Daoy (cell line): Measurements from ENCODE around the gene DIO2. TPM values are rescaled to one million over a fixed set of nuclear protein-coding genes. Genes with fewer than 3 reads are reported as not detected.

Experiments used
- DNase-seq: peaks from one replicate; pipeline ENCODE4 v3.0.0-alpha.2; 2015; ENCODE audit warnings: low read depth
- total RNA-seq: library from RNA; depleted of rRNA; stranded (reverse); fragments of >200 nt; shearing (Covaris generic); gene quantifications from 2 replicates; pipeline ENCODE4 v1.2.3, GENCODE V29; 2014; rRNA removed

The DIO2 gene
- total RNA-seq: 3.5 and 17.9 TPM in 2 replicates

GRCh38 chr14:80211153-80212022, at the start of gene DIO2:
DIO2 (minus strand) TSS chr14:80211504; CDS start chr14:80211472, 32 bp downstream.
- peak; percentile 16 for DNase-seq

DNA sequence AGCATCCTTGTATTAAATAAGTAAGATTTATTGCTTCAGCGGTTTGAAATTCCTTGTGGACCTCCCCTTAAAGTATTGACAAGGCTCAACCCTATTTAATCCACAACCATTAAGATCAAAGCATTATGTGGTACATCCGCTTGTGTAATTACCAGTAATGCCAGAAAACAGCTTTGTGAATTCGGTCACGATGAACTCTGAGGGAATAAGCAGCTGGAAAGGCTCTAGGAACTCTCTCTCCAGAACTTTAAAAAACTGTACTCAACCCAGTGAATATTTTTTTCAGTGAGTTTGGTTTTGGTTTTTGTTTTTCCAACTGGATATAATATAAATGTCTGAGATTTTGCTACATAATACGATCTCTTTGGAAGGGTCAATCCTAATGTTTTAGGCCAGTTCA, 49.3 kb upstream of the DIO2 start:
- DNase-seq: no peak

- DNase-seq: no peak
These were observed 28.3 kb upstream of the DIO2 start for GRCh38 chr14:80239631-80240030.

DNA sequence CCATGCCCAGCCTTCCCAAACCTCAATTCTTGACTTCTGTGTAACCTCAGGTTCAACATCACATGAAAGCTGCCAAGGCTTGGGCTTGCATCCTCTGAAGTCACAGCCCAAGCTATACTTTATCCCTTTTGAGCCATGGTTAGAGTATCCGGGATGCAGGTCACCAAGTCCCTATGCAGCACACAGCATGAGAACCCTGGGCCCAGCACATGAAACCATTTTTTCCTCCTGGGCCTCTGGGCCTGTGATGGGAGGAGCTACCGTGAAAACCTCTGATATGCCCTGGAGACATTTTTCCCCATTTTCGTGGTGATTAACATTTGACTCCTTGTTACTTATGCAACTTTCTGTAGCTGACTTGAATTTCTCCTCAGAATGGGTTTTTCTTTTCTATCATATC, 25.8 kb upstream of the DIO2 start:
- DNase-seq: no peak

- DNase-seq: no peak
These were observed 22.3 kb upstream of the DIO2 start for GRCh38 chr14:80233470-80234089.

DNA sequence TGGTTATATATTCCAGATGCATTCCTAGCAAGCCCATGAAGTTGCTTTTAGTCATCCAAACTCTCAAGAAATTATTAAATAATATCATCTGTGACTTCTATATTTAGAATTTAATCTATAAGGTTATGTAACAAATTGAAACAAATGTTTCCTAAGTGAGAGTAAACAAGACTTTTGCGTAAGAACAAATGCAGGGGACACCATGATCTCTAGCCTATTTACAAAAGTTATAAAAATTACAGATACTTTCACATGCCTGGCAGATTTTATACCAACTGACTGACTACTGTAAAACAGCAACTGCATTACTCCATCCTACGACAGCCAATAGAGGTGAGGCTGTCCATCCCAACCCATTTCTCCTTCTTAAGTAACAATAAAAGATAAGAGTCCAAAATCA, 20.4 kb upstream of the DIO2 start:
- DNase-seq: no peak

GRCh38 chr14:80223696-80224465, 12.6 kb upstream of the DIO2 start:
- no peak for DNase-seq

DNA sequence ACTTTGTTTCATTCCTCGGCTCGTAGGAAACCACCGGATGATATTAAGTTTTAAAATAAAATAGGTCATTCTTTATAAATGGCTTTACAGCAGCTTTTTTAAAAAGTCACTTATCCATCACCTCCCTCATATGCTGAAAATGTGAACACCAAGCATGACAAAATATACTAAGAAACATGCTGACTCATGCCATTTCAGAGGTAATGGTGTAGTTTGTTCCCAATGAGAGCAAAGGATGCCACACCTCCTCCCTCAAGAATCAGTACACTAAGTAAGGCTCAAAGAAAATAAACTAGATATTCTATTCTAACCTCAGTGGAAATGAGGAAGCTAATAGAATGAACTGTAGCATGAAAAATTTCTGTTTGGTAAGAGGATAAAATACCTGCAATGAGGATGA, 5.5 kb upstream of the DIO2 start:
- DNase-seq: no peak

DNA sequence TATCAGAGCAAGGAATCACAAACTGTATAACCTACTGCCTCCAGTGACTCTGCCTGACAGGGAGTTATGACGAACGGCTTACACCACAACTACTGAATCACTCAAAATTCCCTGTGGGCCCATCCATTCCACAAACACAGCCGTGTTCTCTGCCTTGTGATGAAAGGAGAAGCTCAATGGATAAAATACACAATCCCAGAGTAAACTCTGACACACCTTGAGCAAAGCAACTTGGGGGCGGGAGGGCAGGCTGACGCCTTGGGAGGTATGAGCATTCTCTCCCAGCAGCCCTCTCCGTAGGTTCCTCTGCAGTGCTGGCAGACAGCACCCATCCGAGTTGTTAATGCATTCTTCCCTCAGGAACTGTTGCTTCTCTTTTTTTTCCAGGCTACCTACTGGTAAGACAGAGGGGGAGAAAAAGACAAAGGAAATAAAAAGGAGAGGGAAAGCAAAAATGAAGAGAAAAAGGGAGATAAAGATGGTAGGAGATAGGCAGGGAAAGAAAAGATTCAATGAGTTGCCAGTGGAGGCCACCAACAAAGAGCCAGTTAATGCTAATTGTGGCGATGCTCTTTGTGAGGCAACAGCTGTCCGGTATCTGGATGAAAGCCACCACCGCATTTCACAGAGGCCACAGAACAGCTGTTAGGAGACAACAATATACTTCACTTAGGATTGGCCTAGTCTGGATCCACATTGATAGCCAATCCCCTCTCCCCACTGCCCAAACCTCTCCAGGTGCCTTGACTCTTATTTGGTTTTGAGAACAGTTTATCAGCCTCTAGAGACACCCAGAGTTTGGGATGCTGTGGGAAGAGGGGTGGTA, 4.7 kb upstream of the DIO2 start:
- DNase-seq: peak; percentile 35

GRCh38 chr14:80215081-80215480, 3.8 kb upstream of the DIO2 start:
- no peak for DNase-seq

- peak; percentile 33 for DNase-seq
These were observed 2.3 kb upstream of the DIO2 start for GRCh38 chr14:80213602-80214001.

- DNase-seq: peak; percentile 5
These were observed 706 bp upstream of the DIO2 start for GRCh38 chr14:80212023-80212397.

DNA sequence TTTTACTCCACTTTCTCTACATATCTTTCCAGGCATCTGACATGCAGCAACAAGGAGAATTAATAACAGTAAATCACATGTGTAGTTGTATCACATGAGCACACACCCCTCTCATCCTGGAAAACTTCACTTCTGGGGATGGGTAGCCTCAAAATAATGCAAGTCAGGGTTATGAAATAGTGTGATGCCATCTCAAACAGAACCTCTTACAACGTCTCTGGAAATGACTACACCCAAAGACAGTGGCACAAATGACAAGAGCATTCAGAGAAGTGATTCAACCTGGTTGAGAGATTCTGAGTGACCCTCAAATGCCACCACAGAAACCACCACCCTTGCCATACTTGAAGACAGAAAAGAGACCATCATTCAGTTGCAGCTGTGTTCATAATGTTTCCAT, 2.8 kb downstream of the DIO2 start:
- DNase-seq: no peak

- DNase-seq: no peak
These were observed 4.8 kb downstream of the DIO2 start for GRCh38 chr14:80206351-80207080.

DNA sequence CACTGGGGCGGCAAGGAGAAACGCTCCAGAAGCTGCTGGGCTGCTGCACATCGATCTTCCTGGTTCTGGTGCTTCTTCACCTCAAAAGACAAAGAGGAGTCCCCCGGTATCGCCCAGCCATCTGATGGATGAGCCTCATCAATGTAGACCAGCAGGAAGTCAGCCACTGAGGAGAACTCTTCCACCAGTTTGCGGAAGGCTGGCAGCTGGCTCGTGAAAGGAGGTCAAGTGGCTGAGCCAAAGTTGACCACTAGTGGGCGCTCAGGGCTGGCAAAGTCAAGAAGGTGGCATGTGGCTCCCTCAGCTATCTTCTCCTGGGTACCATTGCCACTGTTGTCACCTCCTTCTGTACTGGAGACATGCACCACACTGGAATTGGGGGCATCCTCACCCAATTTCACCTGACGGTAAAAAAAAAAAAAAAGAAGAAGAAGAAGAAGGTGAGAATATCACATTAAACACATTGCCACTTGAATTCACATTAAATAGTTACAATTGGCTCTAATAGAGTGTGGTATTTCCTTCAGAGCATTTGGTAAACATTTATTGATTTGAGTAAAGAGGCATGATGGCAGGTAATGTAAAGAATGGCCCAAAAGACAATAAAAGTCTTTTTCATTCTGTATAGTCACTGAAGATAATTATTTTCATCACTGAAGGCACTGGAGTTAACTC, 8.3 kb downstream of the DIO2 start:
- peak; percentile 25 for DNase-seq

DNA sequence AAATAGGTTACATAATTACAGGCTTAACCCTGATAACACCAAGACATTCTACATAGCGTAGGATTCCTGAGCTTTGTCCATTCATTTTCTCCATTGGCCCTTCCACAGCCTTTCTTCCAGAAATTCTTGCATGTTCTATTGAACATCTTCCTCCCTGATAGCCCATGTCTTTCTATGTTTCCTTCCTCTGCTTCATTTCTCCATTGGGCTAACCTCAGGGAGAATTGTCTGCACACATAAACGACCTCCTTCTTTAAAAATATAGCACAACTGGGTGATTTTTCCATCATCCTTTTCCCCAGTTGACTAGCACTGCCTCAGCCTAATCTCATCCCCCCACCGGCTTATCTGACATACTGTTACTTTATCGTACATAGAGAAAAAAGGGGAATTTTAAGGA, 11.2 kb downstream of the DIO2 start:
- DNase-seq: no peak

DNA sequence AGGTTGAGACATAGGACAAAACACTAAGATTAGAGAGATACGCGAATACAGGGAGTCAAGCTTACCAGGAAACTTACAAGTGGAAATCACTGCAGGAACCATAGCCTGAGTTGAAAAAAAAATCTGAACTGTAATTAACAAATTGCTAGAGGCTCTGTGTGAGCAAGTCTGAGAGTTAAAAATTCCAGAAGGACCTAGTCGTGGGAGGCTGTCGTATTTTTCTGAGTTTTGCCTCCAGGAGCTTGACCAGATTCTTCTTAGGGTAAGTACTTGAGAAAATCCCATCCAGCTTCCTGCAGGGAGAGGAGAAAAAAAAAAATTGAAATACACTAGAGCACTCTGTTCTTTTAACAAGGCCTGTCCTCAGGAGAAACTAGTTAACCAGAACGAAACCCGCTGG, 22.7 kb downstream of the DIO2 start:
- DNase-seq: no peak

- no peak for DNase-seq
These were observed 25.0 kb downstream of the DIO2 start for GRCh38 chr14:80186301-80186800.

DNA sequence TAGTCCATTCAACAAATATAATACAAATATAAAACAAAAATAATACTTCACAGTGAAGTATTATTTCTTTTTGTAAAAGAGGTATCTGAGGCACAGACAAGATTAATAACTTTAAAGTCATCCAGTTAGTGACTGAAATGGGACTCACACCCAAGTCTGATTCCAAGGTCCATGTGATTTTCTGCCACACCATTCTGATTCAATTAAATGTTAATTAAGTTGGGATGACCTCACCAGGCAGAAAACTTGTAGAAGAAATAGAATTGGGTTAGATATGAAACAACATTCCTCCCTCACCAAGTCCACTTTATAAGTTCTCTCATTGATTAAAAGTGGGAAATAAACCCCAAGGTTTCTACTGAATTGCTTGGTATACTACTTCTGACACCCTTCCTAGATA, 34.4 kb downstream of the DIO2 start:
- DNase-seq: no peak

DNA sequence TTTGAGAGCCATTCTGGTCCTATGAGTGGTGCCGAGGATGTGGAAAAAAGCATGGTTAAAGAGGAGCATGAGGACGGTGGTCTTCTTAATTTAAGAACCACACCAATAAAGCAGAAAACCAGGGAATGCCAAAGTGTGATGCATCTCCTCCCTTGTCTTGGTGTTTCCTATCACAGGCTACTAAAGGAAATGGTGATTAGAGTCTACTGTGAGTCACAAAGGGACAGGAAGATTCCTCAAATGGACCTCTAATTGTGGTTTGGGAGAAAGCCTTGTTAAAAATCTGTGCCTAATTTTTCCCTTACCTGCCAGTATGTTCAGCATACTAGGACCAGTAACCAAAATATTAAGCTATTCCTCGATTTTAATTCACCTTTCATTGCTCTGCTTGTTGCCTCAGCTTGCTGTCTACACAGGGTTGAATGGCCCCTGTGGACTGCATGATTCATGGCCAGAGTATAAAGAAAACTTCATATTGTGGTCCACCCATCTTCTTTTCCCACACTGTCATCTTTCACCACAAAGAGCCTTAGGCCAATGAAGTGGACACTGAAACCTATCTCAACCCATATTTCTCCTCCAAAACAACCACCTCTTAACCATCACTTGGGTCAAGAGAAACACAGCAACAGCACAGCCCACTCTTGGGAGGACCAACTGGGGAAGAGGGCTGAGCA, 38.8 kb downstream of the DIO2 start:
- no peak for DNase-seq
